ENCODE results near the gene SYNM.

SYNM gene

DNA sequence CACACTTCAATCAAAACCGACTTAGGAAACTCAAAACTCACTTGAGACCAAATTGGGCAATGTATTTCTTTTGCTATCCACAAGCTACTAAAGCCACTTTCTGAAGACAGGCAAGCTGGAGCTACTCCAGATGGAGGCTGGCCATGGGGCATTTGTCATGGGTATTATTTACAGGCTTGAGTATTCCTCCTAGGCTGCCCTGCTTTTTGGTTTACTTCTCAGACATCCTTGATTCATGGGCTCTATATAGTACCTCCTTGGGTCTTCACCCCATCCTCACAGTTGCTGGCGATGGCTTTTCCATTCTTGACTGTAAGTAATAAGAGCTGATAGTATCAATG lies 18.6 kb upstream of the SYNM start:
- no peak for DNase-seq

DNA sequence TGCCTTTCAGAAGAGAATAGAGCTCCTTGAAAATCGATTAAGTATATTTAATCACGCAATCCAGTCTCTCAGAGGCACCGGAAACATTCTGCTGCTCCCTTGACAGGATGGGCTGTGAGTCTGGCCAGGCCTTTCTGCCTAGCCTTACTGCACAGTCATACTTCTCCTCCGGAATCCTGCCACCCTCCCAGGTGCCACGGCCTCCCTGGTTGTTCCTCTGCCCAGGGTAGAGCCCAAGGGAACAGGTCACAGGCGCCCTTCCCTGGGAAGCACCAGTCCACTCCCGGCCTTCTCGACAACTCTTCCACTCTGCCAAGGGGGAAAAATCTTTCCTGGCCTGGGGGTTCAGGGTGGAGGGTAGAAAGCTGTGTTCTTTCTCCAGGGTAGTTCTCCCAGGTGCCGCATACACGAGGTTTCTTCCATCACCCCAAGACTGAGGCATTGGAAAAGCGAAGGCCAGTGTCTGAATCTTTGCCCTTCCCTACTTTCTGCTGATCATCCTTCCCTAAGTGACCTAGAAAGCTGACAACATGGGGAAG lies 17.4 kb upstream of the SYNM start:
- DNase-seq, result no peak

DNA sequence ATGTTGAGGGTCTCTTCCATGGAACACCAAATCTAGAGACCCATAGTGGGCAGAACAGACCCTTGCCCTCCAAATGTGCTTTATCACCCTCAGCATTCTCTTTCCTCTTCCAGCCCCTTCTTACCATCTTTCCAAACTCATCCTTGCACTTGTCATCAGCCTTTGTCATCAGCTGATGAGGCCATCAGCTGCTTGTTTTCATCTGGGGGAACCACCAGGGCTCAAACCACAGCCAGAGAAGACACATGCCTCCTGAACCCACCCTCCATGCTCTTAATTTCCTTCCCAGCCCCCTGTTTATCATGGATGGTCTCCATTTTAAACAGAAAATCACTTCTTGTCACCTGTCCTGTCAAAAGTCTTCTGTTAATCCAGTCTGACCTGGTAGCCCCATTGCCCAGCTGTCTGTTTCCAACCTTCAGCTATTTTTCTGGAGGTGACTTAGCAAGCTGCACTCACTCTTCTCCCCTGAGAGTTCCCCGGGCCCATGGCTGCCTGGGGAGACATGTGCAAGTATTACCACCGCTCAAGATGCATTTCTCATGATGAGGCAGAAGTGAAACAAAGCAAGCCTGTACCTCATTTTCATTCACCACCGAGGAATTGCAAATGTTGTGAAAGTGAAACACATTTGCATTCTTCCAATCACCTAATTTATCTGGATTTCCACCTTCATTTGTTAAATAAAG lies 14.7 kb upstream of the SYNM start:
- DNase-seq, result no peak

DNA sequence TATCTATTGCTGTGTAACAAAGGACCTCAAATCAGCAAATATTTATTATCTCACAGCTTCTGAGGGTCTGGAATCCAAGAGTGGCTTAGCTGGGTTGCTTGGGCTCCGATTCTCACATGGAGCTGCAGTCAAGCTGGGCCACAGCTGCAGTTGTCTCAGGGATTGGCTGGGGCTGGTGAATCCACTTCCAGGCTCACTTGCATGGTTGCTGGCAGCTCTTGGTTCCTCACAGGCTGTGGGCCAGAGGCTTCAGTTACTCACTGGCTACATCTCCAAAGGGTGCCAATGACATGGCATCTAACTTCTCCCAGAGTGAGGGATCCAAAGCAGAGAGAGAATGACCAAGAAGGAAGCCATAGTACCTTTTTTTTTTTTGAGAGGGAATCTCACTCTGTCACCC lies 13.9 kb upstream of the SYNM start:
- DNase-seq, result no peak

DNA sequence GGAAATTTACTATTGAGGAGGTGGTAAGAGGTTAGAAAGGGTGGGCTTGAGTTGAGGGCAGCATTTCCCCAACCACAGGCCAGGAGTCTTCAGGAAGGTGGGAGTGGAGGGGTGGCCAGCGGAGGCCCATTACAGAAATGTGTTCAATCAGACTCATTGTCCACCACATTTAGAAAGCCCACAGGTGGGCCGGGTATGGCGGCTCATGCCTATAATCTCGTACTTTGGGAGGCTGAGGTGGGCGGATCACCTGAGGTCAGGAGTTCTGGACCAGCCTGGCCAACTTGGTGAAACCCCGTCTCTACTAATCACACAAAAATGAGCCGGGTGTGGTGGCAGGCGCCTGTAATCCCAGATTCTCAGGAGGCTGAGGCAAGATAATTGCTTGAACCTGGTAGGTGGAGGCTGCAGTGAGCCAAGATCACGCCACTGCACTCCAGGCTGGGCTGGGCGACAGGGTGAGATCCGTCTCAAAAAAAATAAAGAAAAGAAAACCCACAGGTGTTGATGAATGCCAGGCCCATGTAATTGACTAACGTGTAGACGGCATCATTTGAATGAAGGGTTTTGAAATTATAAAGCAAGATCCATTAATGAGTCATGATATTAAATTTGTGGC lies 12.2 kb upstream of the SYNM start:
- no peak for DNase-seq

DNA sequence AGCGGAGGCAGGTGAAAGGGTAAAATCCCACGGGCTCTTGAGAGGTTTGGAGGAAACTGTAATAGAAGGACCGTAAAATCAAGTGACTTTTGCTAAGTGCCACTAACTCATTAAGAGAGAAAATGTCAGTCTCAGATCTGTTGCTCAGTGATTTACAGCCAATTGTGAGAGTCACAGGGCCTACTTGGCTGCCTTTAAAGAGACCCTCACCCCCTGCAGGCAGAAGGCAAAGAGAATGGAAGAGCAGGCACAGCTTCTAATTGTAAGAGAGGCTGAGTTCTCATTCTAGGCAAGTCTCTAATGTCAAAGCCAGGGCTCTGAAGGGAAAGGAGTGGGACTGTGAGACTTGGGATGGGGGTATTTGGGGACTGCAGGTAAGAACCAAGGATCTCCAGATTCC lies 9.3 kb upstream of the SYNM start:
- no peak for DNase-seq

DNA sequence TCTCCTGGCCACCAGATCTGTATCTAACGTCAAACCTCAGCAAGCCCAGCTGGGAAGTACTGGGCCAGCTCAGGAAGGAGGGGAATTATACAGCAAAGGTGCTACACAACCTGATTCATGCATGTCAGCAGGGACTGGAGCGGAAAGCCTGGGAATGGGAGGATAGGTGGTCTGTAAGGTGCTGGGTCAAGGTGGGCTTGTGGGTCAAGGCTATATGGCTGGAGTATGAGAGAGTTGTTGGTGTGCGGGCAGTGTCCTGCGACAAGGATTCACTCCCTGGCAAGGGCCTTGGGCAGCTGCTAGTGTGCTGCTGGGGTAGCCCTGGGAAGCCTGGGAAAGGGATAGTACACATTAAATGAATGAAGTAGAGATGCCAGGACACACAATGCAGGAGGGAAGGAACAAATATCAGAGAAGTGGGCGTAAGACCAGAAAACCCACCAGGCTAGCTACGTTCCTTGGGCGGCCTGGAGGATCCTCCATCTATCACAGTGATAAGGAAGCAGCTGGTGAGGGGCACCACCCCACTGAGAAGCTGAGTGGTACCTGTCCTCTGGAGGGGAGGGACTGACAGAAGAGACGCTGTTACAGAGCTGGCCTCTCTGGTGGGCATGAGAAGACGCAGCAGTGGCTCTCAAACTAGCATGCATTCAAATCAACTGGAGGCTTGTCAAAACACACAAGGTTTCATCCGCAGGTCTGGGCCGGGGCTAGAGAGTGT lies 8.5 kb upstream of the SYNM start:
- no peak for DNase-seq

DNA sequence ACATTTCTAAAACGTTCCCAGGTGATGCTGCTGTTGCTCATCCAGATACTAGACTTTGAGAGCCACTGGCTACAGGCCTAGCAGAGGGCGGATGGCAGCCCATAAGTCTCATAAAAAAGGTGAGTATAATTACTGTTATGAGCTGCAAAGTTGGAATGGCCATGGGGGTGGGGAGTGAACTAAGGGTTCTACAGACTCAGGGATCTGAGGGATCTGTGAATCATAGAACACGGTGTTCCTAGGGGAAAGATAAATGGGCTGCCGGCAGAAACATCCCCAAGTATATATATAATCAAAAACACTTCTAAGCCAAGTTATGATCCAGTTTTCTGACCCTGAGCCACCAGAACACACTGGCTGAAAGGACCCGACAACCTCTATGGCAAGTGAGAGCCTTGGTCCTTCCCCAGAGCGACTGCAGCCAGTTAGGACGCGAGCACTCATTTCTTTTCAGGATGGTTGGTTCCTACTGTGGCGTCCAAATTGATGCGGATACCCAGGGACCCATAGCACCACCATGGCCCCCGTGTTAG lies 7.9 kb upstream of the SYNM start:
- DNase-seq, result no peak

DNA sequence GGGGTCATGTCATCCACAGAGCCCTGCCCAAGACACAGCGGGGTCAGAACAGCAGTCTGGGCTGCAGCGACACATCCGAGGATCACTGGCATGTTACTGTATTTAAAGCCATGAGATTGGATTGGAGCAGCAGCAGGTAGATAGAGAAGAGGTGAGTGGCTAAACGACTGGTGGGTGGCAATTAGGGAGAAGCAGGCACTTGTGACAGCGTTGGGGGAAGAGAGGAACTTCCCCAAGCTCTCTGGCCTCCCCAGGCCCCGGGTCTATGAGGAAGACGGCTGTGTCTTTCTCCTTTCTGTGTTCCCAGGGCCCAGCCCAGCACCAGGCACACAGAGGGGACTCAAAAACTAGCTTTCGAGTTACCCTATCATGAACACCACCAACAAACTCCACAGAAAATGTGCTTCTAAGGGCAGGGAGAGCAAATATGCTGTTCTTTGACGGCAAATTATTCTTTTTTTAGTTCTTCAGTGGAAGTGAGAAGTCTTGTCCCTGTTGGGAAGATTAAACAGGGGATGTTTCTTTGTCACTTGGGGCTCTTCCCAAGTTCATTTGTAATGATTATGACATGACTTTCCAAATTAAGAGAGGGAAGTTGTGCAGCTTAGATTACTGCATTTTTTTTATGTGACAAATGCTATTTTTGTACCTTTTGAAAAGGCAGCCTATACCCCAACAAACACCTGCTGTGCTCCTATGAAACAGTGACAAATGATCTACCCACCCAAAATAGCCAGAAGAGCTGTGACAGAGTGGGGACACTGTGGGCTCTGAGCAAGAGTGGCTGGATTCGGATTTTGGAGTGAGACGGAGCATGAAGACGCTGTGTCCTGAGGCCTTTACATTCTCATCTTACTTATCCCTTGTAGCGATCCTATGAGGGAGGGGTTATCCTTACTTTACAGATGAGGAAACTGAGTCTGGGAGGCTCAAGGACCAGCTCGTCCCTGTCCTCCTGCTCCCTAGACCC lies 7.2 kb upstream of the SYNM start:
- no peak for DNase-seq

DNA sequence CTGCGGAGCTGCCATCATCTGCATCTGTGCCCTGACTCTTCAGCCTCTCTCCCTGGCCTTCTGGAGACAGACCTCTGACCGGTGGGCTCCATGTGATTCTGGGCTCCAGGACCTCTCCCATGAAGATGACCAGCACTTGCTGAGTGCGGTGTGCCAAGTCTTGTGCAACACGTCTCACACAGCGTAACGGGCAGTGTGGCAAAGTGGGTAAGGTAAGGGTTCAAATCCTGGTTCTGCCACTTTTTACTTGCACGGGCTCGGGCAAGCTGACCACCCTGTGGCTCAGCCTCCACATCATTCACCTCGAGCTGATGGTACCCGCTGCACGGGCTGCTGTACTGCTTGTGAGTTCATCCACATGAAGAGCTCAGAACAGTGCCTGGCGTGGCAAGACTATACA lies 6.5 kb upstream of the SYNM start:
- DNase-seq, result no peak

DNA sequence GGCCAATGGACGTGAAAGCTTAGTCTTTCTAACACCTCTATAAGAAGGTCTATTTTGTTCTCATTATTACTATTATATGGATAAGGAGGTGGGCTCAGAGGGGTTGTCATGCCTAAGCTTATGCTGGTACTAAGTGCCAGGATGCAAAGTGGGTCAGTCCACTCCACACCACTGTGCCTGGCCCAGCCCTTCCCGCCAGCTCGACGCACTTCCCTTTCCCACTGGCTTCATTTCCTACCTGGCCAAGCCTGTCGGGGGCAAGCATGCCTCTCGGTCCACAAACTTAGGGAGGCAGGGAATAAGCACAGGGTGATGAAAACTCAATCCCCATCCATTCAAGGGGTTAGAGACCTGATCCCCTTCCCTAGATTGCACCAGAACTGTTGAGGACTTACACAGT lies 5.9 kb upstream of the SYNM start:
- DNase-seq, result no peak

DNA sequence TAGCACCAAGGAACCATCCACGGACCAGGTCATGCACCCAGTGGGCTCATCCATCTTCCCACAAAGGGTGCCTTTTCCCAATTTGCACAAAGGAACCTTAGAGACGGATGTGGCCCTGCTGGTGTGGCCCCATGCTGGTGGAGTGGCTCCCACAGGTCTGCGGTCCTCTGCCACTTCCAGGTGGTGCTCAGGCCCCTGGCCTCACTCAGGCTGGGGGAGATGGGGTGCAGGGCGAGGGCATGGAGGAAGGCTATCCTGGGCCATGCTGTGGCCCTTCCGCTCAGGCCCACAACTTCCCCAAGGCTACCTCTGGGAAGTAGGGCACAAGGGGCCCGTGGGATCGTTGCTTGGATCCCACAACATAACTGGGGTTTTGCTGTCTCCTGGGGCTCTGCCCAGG lies 5.2 kb upstream of the SYNM start:
- no peak for DNase-seq

DNA sequence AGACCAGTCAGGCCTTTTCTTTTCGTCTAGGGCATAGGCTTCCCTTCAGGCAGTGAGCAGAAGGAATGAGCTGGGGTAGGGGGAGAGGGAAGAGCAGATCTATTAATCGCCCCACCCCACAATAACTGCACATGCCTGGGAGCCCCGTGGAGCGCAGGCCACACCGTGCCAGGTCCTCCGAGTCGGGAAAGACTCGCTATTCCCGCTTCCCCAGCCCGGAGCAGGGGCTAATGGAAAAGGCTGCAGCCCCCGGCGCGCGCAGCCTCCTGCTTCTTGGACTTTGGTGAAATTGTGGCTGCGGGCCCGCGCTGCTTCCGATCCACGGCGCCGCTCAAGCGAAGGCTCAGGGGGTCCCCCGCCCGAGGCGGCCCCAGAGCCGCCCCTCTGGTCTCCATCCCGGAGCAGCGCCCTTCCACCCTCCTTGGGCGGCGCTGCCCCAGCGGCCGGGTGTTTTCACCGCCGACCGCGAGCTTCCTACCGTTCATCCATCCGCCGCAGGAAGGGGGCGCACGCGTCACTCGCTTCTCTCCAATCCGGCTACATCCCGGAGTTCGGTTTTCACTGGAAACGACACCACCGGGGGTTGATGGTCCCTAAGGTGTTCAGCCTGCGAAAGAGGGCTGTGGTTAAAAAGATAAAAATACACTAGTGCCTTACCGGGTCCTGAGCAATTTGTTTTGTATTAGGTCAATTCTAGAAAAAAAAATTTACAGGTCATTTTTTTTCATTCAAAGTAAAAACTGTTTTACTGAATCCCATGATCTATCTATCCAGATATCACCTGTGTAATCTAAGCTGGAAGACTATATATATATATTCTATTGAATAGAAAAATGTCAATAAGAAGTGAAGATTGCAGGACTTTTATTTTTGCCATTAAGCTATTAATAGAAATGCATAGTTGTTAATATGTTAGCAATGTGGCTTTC lies 4.4 kb upstream of the SYNM start:
- DNase-seq, result peak; percentile 48

DNA sequence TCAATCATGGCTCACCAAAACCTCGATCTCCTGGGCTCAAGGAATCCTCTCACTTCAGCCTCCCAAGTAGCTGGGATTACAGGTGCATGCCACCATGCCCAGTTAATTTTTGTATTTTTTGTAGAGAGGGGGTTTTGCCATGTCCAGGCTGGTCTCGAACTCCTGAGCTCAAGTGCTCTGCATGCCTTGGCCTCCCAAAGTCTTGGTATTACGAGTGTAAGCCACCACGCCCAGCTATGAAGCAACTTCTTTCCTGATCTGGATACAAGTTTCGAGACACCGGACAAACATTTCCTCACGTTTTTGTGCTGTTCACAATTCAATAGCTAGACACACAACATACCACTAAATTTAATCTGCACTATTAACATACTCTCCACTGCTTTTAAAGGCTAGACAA lies 3.4 kb upstream of the SYNM start:
- no peak for DNase-seq

DNA sequence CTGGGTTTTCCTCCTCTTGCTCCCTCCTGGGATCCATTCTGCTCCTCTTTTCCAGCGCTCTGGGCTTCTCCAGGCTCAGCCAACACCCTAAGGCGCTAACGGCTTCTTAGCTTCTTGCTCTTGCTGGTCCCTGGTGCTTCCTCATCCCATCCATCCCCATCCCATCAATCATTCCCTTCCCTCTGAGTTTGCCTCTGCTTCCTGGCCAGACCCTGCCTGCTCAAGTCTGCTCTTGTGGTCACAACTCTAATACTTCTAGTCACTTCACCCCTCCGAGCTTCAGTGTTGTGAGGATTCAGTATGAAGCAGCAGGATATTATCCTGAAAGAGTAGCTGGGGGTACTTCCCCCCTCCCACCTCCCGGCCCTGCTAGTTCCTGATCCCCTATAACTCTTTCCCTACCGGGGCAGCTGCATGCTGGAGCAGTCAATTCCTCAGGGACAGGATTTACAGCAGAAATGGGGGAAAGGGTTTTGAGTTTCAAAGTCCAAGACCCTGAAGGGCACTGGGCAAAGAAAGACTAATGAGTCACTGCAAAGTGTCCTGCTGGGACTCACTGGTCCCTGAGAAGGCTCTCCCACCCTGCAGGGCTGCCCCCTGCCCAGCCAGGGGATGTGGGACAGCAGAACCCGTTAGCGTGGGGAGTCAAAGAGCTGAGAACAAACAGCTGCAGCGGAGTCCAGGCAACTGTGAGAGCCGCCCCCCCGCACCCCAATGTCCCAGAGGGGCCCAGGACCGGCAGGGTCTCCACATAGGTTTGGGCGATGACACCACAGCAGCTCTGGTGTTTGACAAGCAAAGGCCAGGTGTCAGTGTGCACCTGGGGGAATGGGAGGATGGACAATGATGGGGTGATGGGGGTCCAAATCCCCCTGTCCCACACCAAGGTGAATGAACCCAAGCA lies 2.3 kb upstream of the SYNM start:
- no peak for DNase-seq

DNA sequence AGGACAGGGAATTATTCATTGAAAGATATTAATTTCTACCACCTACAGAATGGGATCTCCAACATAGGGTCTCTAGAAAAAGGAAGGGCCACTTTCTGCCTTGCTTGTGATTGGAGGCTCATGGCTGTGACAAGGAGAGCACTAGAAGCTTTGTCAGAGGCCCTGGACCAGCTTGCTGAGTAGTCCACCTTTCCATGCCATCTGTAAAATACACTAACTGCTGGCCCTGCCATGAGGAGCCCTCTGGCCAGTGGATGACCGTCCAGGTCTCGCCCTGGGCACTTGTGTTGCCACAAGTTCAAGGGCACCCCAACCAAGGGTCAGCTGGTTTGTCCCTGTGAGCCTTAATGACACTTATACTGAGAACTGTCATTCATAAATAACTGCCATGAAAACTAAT lies 1.6 kb upstream of the SYNM start:
- no peak for DNase-seq

DNA sequence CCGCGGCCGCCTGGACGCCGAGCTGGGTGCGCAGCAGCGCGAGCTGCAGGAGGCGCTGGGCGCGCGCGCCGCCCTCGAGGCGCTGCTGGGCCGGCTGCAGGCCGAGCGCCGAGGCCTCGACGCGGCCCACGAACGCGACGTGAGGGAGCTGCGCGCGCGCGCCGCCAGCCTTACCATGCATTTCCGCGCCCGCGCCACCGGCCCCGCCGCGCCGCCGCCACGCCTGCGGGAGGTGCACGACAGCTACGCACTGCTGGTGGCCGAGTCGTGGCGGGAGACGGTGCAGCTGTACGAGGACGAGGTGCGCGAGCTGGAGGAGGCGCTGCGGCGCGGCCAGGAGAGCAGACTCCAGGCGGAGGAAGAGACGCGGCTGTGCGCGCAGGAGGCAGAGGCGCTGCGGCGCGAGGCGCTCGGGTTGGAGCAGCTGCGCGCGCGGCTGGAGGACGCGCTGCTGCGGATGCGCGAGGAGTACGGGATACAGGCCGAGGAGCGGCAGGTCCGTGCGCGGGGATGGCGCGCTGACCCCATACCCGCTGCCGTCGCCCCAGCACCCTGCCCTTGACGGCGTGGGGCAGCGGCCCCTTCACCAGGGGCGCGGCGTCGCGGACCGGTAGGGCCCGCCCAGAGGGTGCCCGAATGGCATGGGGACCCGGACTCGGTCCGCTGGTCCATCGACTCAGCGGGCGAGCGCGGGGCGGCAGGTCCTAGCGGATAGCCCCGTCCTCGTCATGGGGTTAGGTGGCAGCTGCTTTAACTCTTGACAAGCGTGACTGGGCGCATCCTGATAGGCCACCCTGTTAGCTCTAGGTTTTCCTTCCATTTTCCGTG lies 848 bp downstream of the SYNM start:
- DNase-seq, result peak; percentile 32

DNA sequence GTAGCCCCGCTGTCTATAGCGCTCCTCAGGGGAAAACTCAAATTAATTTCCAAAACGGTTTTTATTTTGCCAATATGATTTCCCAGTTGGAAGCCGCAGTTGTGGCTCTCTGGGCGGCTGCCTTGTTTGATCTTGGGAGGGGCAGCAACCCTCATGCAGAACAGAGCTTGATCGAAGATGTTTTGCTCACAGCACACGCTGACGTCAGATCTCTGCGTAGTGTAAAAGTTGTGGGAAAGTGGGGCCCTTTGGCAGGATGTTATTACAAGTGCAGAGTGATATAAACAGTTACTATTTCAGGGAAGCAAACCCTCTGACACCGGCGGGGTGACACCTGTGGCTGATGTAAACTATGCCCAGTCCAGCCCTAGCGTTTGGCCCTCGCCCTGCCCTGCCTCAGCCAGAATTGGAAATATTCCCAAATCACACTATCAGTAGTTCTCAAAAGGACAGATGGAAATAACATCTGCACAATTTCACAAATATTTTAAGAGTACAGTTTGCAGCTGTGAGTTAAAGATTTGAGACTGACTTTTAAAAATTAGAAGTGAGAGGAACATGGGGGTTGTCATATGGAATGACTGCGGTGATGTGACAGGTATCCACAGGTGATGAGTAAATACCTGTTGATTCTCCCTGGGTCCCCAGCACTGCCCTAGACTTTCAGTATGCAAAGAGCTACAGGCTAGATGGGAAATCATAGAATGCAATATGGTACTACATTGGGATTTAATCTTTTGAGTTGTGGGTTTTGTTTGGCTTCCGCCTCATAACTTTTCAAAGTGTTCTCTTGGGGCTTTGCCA lies 1.7 kb downstream of the SYNM start:
- peak; percentile 53 for DNase-seq

DNA sequence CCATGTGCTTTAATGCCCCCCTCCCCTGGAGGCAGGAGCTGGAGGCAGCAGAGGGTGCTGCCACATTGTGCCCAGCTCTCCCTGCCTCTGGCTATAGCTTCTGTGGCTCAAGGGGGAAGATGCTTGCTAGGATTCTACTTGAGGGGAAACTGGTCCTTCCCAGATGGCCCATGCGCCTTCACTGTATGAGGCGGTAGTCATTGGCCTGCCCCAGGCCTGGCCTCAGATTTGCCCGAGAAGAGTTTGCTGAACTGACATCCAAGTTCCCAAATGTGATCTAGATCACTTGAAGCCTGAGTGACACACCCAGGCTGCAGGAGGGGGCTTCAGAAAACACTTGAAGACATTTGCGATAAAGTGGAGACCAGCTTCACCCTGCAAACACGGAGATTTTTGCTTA lies 4.1 kb downstream of the SYNM start:
- no peak for DNase-seq
